HepG2 (cell line): ENCODE data around the gene PLCL1. TPM values are rescaled to one million over a fixed set of nuclear protein-coding genes. Genes with fewer than 3 reads are reported as not detected.

Source experiments
- ATAC-seq: fragments of 200-7000 bp; cut with Tn5 transposase; 3 replicates; pipeline ENCODE4 v1.9.1; 2020; ENCODE audit warnings: mild to moderate bottlenecking, moderate library complexity
- BruUV-seq: library from RNA; stranded (reverse); fragments of 400-500 nt; replicated peaks from 2 replicates; lab custom pipeline; 2021; lab: Mats Ljungman, UMichigan
- CTCF ChIA-PET: fragments of 300-600 bp; formaldehyde crosslinking; extraction: SDS; loops from one replicate; lab custom pipeline; 2021; ENCODE audit warnings: low total read pairs, inconsistent platforms, low intra/inter-chr PET ratio; lab: Yijun Ruan, JAX
- POLR2A ChIA-PET: fragments of 350-600 bp; sonication (Branson Sonifier 250); formaldehyde crosslinking; loops from one replicate; lab custom pipeline; 2020; ENCODE audit warnings: antibody characterized with exemption, inconsistent platforms; lab: Yijun Ruan, JAX
- DNase-seq: peaks from one replicate; pipeline ENCODE4 v3.0.0-alpha.2; 2015; ENCODE audit warnings: low spot score
- FAIRE-seq: peaks from 3 replicates; lab custom pipeline; 2011; peaks lifted over from hg19 to GRCh38; lab: Jason Lieb, UNC
- H2AFZ ChIP-seq: one replicate; pipeline ENCODE4 v1.6.1; 2011; ENCODE audit warnings: low read length, inconsistent platforms
- H3K27ac ChIP-seq: fragments of 300-600 bp; 3 replicates; pipeline ENCODE4 v1.8.0; 2011; ENCODE audit warnings: mixed run types, mild to moderate bottlenecking, mixed read lengths, low read length, inconsistent platforms; ENCODE audit not compliant: insufficient read depth; ENCODE audit errors: extremely low read length
- H3K27me3 ChIP-seq, 2 experiments: fragments of 200-600 bp in 1 of 2; 2 replicates in 1 of 2; 3 replicates in 1 of 2; pipeline versions ENCODE4 v1.6.0 to v1.8.0; 2011; ENCODE audit warnings: low read length in 2 of 2, mild to moderate bottlenecking in 2 of 2, moderate library complexity in 2 of 2, inconsistent platforms in 1 of 2; ENCODE audit not compliant: insufficient read depth in 2 of 2, control insufficient read depth in 1 of 2
- H3K36me3 ChIP-seq, 2 experiments: fragments of 200-600 bp in 1 of 2; replicated peaks in 1 of 2; 2 replicates in 1 of 2; 3 replicates in 1 of 2; pipeline versions ENCODE4 v1.5.1 to v1.8.0; 2011; ENCODE audit warnings: low read length in 2 of 2, inconsistent platforms in 1 of 2; ENCODE audit not compliant: insufficient read depth in 2 of 2, control insufficient read depth in 1 of 2
- H3K4me1 ChIP-seq: 2 replicates; pipeline ENCODE4 v1.5.1; 2012; ENCODE audit warnings: low read length, inconsistent platforms; ENCODE audit not compliant: insufficient read depth
- H3K4me2 ChIP-seq: 2 replicates; pipeline ENCODE4 v1.6.0; 2011; ENCODE audit warnings: low read depth, low read length, inconsistent platforms
- H3K4me3 ChIP-seq, 3 experiments: fragments of 200-600 bp in 1 of 3; sonication (generic), shearing (Covaris generic) in 1 of 3; replicated peaks in 1 of 3; 2 replicates each; pipeline ENCODE4 v1.5.1; 2011 to 2016; ENCODE audit warnings: low read length in 3 of 3, inconsistent platforms in 2 of 3, low read depth in 2 of 3, mild to moderate bottlenecking in 2 of 3, control low read depth in 1 of 3, mixed read lengths in 1 of 3; ENCODE audit not compliant: insufficient read depth in 1 of 3
- H3K79me2 ChIP-seq: one replicate; pipeline ENCODE4 v1.6.1; 2011; ENCODE audit warnings: low read length, inconsistent platforms; ENCODE audit not compliant: insufficient read depth
- H3K9ac ChIP-seq: 2 replicates; pipeline ENCODE4 v1.6.0; 2011; ENCODE audit warnings: mild to moderate bottlenecking, low read depth, low read length, inconsistent platforms; ENCODE audit not compliant: insufficient read depth
- H3K9me3 ChIP-seq: 2 replicates; pipeline ENCODE4 v1.5.1; 2012; ENCODE audit warnings: mild to moderate bottlenecking, low read length
- H4K20me1 ChIP-seq: 2 replicates; pipeline ENCODE4 v1.6.0; 2011; ENCODE audit warnings: inconsistent platforms, mild to moderate bottlenecking, low read length, moderate library complexity; ENCODE audit not compliant: insufficient read depth
- KAT8 ChIP-seq: IDR thresholded peaks from 2 replicates; pipeline ENCODE4 v1.6.1; 2016; ENCODE audit warnings: missing genetic modification reagents, missing compliant biosample characterization
- MAFF ChIP-seq: IDR thresholded peaks from 2 replicates; pipeline ENCODE4 v1.6.1; 2011; ENCODE audit warnings: low read depth, low read length, improper control_type of control experiment
- POLR2AphosphoS5 ChIP-seq: IDR thresholded peaks from 2 replicates; pipeline ENCODE4 v1.6.1; 2012; ENCODE audit warnings: low read depth, low read length
- PREB ChIP-seq: sonication (generic); formaldehyde crosslinking; IDR thresholded peaks from 2 replicates; pipeline ENCODE4 v1.4.0; 2020; ENCODE audit warnings: missing genetic modification reagents
- SP2 ChIP-seq: sonication (generic); formaldehyde crosslinking; IDR thresholded peaks from 2 replicates; pipeline ENCODE4 v1.5.1; 2020; ENCODE audit warnings: mild to moderate bottlenecking, missing genetic modification reagents
- ZFP36L2 ChIP-seq: sonication (generic); formaldehyde crosslinking; IDR thresholded peaks from 2 replicates; pipeline ENCODE4 v1.4.0; 2020; ENCODE audit warnings: missing genetic modification reagents
- ZFP62 ChIP-seq: sonication (generic); formaldehyde crosslinking; IDR thresholded peaks from 2 replicates; pipeline ENCODE4 v1.4.0; 2020; ENCODE audit warnings: missing genetic modification reagents
- ZNF441 ChIP-seq: sonication (generic); formaldehyde crosslinking; IDR thresholded peaks from 2 replicates; pipeline ENCODE4 v1.7.0; 2021; ENCODE audit warnings: missing genetic modification reagents, borderline replicate concordance
- ZNF761 ChIP-seq: sonication (generic); formaldehyde crosslinking; conservative IDR thresholded peaks from 2 replicates; pipeline ENCODE4 v1.4.0; 2020; ENCODE audit warnings: mild to moderate bottlenecking, missing genetic modification reagents
- WGBS: methylation state at CpG from one replicate; pipeline ENCODE4 v1.1.6; 2017; ENCODE audit warnings: low lambda C conversion rate; 5-methylcytosine and 5-hydroxymethylcytosine counted together
- in situ Hi-C: cut with HindIII; loops from 2 replicates; pipeline ENCODE4 v1.10.0; 2017; ENCODE audit warnings: low pct_unique_long_range_greater_than_20kb; ENCODE audit not compliant: extremely low pct_ligation_motif_present
- intact Hi-C: fragments of 100-400 bp; cut with micrococcal nuclease; formaldehyde crosslinking; loops from one replicate; pipeline ENCODE4 v1.10.0; 2022; ENCODE audit not compliant: unreplicated experiment
- polyA plus RNA-seq, 8 experiments: library from polyadenylated mRNA; depleted of rRNA in 3 of 8; stranded (reverse) in 7 of 8; unstranded in 1 of 8; fragments of >200 nt; fragmentation: Illumina TruSeq in 4 of 8; extraction: Trizol in 4 of 8; gene quantifications; 2 replicates each; pipeline versions ENCODE4 v1.2.1 to v1.2.3, GENCODE V29; 2011 to 2016; ENCODE audit warnings: low read depth in 4 of 8, missing spikeins in 1 of 8, mixed read lengths in 1 of 8; ENCODE audit not compliant: insufficient read depth in 1 of 8
- total RNA-seq, 5 experiments: library from RNA; depleted of rRNA; stranded (reverse); fragments of >200 nt; fragmentation: Illumina TruSeq; extraction: Trizol; gene quantifications; 2 replicates each; pipeline ENCODE4 v1.2.3, GENCODE V29; 2016; ENCODE audit warnings: low read depth in 1 of 5

Gene PLCL1
- total and polyA plus RNA-seq, 2 of the 13 experiments (the other 11 are each of a cell fraction or from before 2014, with no cell fraction given), result not detected

DNA sequence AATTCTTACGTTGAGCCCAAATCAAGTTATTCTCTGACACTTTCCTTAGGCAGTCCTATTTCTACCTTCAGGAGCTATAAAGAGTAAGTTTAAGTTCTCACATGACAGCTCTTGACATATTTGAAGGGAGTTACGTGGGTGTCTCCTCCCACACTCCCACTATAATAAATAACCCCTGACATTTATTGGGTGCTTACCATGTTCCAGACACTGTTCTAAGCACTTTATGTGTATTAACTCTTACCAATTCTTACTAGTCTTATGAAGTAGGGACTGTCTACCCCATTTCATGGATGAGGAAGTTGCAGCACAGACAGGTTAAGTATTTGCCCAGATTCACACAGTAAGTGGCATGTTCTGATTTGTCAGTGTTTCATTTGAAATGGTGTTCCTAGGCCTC, 17.9 kb downstream of the PLCL1 start:
- Histone ChIP-seq H3K4me3 (no peak overlapping the region), H3K9me3 (no peaks in the 10 kb centered on the region), H3K27ac (no peak overlapping the region), H3K79me2 (no peaks in the 10 kb centered on the region), H3K4me1 (no peaks in the 10 kb centered on the region), H4K20me1 (no peaks in the 10 kb centered on the region), H3K27me3 (no peaks in the 10 kb centered on the region), H3K36me3 (no peaks in the 10 kb centered on the region), H3K9ac (no peak overlapping the region), H2AFZ (no peak overlapping the region), H3K4me2 (no peak overlapping the region)
- no TSS peak for BruUV-seq
- in situ Hi-C loops (no loop called here), intact Hi-C loops (no loop called here)
- TF ChIP-seq ZFP62 (no peak), SP2 (CRISPR knock-in tag) (no peak), ZNF761 (CRISPR knock-in tag) (no peak)
- no peak for ATAC-seq
- 5% methylated on average over 2 of the region's 2 CpGs for WGBS
- FAIRE-seq, result no peak
- no peak for DNase-seq
- CTCF ChIA-PET, result no interaction called here
- POLR2A ChIA-PET, result no interaction called here

DNA sequence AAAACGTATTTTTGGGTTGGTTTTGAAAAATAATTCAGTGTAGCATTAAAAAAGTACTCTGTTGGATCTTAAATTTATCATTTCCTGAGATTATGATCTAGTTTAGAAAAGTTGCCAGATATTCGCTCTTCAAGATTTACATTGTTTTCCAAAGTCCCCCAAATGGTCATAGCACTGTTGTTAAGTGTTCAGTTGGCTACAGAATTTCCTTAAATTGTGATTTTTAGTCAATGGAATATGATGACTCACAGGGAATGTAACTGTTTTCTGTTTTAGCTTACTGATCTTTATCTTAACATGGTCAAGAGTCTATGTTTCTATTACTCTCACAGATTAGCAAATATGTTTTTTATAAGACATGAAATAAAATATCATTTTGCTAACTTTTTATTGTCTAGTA, 23.2 kb downstream of the PLCL1 start:
- H3K4me2 ChIP-seq, result no peak overlapping the region
- H3K9me3 ChIP-seq, result no peaks in the 10 kb centered on the region
- WGBS, result 2% methylated on average over 2 of the region's 2 CpGs
- POLR2A ChIA-PET, result no interaction called here
- intact Hi-C loops (no loop called here), in situ Hi-C loops (no loop called here)
- ATAC-seq (no peak), DNase-seq (no peak), FAIRE-seq (no peak)
- H3K4me3 ChIP-seq, result no peak overlapping the region
- no peaks in the 10 kb centered on the region for H3K79me2 ChIP-seq
- no peaks in the 10 kb centered on the region for H3K4me1 ChIP-seq
- H3K27ac ChIP-seq, result no peak overlapping the region
- no peaks in the 10 kb centered on the region for H3K36me3 ChIP-seq
- no peak overlapping the region for H3K9ac ChIP-seq
- no peaks in the 10 kb centered on the region for H4K20me1 ChIP-seq
- CTCF ChIA-PET, result no interaction called here
- H3K27me3 ChIP-seq, result no peaks in the 10 kb centered on the region
- BruUV-seq, result no TSS peak
- no peak for TF ChIP-seq POLR2AphosphoS5
- TF ChIP-seq ZNF441 (CRISPR knock-in tag), result no peak
- peak; percentile 21; the same call in 1 of the 2 replicates for TF ChIP-seq MAFF
- TF ChIP-seq ZFP36L2, result no peak
- TF ChIP-seq PREB (CRISPR knock-in tag), result no peak
- no peak for TF ChIP-seq KAT8 (CRISPR knock-in tag)
- no peak overlapping the region for H2AFZ ChIP-seq
